HG03064 (cell line): ENCODE data around the gene HTR3B.
"Not testable (repeated sequence)": the region's sequence is repeated elsewhere in the genome, so short reads cannot be mapped to it uniquely, and the experiment has no call there.

Experiments used
- ATAC-seq: cut with Tn5 transposase; IDR thresholded peaks from one replicate; pipeline ENCODE4 v1.9.1; 2021; ENCODE audit warnings: low read depth; ENCODE audit not compliant: unreplicated experiment

The HTR3B gene, protein sequence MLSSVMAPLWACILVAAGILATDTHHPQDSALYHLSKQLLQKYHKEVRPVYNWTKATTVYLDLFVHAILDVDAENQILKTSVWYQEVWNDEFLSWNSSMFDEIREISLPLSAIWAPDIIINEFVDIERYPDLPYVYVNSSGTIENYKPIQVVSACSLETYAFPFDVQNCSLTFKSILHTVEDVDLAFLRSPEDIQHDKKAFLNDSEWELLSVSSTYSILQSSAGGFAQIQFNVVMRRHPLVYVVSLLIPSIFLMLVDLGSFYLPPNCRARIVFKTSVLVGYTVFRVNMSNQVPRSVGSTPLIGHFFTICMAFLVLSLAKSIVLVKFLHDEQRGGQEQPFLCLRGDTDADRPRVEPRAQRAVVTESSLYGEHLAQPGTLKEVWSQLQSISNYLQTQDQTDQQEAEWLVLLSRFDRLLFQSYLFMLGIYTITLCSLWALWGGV

DNA sequence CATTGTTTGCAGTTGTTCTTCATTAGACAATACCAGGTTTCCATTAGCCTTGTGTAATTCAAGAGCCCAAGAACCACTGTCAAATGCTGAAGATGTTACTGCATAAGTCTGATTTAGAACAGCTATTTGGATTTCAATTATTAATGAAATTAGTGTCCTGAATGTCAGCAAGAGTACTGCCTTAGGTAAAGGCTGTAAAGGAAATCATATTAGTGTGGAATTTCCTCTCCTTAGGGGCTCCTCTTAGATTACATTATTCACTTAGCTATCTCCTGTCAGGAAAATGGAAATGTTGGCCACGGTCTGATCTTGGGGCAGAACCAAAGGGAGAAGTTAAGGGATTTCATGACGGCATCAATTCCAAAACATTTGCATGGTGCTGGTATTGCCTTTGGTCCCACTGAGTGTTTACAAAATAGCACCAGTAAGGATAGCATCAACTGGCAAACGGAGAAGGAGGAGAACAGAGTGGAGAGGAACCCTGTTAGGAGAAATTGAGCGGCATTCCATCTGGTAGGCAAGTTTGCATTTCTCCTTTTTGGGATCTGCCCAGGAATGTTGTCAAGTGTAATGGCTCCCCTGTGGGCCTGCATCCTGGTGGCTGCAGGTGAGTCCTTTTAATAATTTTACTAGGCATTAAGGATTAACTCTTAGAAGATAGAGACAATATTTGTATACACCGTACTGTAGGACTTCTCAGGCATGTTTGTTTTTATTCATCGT, at the start of gene HTR3B:
TSS of gene HTR3B (plus strand) at position 418 of the 723 bp plus-strand sequence. CDS start at position 556, 138 bp downstream.
- ATAC-seq: no peak

DNA sequence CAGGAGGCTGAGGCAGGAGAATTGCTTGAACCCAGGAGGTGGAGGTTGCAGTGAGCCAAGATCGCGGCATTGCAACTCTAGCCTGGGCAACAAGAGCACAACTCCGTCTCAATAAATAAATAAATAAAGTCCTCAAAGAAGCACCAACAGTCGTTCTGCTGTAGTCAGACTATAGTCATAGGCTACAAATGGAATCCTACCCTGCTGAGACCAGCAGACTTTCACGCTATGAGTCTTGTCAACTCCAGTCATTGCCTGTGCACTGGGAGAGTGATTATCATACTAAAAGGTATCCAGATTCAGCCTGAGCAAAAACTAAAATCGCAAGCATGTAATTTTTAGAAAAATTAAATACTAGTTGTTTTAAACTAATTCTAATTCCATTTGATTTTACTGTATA, 48.8 kb upstream of the HTR3B start:
- no peak for ATAC-seq

DNA sequence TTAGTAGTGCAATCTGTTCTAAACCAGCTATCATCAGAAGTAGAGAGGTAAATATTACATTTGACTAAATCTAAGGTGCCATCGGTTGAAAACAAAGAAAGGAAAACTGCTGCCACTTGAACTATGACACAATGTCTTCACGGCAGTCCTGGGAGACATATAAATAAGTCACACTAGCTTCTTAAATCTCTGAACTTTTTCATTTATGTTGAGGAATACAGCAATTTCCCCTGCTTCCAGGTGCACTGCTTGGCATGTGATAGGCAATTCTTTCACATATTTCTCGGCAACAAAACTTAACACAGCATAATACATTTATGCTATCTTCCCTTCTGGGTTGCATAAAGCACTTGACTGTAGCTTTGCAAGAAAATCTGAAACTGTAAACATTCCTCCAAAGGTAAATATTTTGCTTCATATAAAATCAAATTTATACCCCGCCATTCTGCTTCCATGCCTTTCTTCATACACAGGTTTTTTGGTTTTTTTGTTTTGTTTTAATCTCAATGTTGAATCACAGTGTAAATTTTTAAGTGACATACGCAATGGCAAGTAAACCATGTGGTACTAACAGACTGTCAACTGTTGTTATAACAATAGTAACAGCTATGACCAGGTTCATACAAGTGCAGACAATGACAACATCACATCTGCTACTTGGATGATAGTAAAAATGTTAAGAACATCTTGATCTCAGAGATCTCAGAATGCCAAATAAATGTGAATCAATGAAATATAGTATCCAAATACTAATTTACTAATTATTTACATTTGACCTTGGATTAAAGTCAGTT, 47.4 kb upstream of the HTR3B start:
- ATAC-seq: no peak

DNA sequence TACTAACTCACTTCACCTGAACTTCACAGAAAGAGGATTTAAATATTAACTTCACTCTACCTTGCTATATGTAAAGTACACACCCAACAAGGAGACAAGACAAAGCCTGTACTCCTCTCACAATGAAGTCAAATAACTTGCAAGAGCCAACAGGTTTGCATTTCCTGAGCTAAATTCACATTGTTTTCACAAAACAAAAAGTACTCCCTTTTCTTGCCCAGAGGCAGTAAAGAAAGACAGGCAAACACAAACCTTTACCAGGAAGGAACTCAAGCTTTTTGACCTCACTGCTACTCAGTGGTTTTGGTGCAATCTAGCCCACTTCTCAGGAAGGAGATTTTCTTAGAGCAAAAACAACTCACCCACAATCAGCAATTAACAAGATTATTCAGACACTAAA, 44.9 kb upstream of the HTR3B start:
- ATAC-seq: no peak

DNA sequence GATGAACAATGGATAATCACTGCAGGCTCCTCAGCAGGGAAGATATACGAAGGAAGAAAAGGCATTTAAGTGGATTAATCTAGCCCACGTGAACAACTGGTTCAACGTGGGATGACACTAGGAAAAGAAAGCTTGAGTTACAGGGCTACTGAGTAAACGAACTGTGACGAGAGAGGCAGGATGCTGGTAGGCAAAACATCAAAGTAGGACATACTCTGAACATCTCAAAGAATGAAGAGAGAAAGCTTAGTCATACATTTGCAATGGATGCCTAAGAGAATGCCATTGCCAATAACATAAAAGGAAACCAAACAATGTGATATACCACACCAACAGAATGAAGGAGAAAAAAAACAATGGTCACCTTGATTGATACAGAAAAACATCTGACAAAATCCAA, 42.2 kb upstream of the HTR3B start:
- ATAC-seq: no peak

DNA sequence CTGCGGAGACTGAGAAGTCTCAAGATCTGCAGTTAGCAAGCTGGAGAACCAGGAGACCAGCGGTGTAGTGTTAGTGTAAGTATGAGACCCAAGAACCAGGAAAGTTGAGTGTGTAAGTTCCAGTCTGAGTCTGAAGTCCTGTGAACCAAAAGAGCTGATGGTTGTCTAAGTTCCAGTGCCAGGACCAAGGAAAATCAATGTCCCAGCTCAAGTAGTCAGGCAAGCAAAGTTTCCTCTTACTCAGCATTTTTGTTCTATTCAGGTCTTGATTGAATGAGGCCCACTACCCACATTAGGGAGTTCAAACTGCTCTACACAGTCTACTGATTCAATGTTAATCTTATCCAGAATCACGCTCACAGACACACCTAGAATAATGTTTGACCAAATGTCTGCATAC, 40.2 kb upstream of the HTR3B start:
- ATAC-seq: no peak

DNA sequence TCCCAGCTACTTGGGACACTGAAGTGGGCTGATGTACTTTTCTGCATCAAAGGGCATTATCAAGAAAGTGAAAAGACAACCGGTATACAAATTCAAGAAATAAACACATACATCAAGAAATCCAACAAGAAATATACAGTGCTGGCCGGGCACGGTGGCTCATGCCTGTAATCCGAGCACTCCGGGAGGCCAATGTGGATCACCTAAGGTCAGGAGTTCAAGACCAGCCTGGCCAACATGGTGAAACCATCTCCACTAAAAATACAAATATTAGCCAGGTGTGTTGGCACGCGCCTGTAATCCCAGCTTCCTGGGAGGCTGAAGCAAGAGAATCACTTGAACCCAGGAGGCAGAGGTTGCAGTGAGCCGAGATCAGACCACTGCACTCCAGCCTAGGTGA, 38.7 kb upstream of the HTR3B start:
- no peak for ATAC-seq

DNA sequence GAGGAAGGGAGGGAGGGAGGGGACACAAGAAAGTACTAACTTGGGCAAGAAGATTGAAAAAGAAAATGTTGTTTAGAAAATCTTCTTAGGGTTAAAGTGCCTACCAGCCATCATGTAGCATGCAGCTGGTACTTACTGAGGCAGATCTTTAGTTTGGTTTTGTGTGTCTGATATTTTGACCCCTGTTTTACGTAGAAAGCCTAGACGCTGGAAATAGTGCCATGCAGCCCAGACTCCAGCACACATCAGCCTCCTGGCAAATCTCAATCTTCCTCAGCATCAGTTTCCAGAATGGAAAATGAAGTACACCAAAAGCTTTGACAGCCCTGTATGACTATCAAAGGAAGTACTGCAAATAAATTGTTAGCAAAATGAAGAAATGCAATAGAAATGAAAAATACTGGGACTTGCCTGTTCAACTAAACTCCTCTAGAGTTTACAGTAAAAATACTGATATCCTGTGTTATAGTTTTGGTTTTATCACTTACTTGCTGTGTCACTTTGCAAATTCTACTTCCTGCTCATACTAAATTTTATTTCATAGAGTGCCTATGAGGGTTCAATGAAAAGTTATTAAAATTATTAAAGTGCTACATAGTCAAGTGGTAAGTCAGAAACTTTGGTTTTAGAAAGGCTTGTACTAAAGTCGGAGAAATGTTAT, 36.6 kb upstream of the HTR3B start:
- ATAC-seq: no peak

DNA sequence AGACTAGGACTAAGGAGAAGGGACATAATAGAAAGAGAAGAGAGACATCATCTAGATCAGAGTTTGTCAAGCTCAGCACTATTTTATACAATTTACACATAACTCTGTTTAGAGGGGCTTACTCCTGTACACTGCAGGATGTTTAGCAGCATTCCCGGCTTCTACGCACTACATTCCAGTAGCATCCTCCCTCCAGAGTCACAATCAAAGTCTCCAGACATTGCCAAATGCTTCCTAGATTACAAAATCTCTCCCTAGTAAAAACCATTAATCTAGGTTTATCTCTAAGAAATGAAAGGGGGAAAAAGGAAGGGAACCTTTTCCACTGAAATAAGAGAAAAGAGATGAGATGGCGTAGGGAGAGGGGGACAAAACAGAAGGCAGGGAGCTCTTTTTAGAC, 33.3 kb upstream of the HTR3B start:
- ATAC-seq: no peak

DNA sequence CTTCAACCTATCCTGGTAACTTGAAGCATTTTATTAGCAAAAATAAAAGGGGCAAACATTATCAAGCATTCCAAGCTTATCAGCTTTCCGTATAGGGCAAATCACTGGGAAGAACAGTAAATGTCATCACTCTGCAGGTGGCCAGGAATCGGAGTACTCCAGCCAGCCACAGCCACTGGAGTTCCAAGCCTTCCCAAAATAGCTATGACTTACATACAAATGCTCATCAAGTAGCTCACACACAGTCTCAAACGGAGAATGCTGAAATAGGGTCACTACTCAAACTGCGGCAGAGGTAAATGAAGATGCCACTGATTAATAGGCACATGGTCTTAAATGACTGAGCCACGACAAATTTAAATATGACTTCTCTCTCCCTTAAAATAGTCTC, 31.4 kb upstream of the HTR3B start:
- no peak for ATAC-seq

DNA sequence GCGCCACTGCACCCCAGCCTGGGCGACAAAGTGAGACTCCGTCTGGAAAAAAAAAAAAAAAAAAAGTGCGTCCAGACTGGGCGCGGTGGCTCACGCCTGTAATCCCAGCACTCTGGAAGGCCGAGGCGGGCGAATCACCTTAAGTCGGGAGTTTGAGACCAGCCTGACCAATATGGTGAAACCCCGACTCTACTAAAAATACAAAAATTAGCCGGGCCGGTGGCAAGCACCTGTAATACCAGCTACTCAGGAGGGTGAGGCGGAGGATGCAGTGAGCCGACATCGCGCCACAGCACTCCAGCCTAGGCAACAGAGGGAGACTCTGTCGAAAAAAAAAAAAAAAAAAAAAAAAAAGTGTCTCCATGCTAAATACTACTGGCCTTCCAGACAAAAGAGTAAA, 30.5 kb upstream of the HTR3B start:
- ATAC-seq: no peak

DNA sequence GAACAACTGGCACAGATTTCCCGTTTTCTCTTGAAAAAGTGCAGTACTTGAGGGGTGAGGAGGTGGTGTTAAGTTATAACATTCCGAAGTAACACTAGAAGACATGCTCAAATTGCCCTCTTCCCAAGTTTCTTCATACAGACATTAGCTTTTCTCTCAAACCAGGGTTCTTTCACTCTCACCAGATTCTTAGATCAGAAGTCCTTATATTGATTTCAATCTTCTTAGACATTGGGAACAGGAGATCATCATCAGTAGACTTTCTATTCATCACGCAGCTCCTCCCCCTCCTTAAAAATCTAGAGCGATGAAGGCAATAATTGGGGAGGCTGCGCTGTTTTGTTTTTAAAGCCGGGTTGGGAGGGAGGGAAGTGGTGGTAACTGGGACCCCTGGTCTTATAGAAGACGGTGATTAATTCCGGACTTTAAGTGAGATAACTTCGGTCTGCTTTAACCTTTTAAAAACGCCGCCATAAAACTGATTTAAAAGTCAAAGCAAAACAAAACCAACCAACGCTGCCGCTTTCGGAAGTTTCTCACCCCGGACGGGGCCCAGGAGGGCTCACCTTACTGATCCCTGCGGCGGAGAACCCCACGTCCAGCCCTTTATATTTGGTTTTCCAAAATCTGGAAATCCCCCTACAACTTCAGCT, 29.9 kb upstream of the HTR3B start:
- peak; percentile 41 for ATAC-seq

DNA sequence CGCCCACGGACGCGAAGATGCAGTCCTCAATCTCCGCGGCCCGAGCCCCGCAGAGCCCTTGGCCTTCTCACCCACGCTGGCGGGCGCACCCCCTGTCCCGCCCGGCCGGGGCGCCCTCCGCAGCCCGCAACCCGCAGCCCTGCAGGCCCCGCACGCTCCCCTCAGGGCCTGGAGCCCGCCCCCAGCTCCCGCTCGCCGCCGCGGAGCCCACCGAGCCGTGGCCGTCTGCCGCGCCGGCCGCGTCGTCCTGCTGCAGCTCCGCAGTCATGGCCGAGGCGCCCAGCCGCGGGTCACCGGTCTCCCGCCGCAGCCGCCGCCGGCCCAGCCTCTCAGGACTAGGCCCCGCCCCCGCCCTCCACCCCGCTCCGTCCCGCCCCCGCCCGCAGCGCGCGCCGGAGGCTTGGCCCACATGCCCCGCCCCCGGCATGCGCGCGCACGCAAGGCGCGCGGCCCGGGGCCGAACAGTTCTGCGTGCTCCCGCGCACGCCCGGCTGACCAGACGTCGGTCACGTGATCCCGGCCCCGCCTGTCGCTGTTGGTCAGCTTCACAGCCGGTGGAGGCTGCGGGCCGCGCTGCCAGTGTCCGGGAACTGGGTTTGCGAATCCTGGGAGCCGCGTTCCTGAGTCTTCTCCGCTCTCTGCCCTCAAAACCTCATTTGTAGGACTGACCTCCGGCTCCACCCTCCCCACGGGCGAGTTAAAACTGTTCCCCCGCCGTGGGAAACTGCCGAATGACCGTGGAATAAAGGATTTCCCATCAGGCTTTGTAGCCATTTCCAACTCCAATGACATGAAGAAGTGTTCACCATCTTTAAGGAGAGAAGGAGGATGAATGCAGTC, 29.1 kb upstream of the HTR3B start, which contains the start of gene USP28:
TSS of gene USP28 (minus strand) at position 339 of the 840 bp plus-strand sequence. CDS start at position 268, 71 bp downstream.
- peak; percentile 81 for ATAC-seq

DNA sequence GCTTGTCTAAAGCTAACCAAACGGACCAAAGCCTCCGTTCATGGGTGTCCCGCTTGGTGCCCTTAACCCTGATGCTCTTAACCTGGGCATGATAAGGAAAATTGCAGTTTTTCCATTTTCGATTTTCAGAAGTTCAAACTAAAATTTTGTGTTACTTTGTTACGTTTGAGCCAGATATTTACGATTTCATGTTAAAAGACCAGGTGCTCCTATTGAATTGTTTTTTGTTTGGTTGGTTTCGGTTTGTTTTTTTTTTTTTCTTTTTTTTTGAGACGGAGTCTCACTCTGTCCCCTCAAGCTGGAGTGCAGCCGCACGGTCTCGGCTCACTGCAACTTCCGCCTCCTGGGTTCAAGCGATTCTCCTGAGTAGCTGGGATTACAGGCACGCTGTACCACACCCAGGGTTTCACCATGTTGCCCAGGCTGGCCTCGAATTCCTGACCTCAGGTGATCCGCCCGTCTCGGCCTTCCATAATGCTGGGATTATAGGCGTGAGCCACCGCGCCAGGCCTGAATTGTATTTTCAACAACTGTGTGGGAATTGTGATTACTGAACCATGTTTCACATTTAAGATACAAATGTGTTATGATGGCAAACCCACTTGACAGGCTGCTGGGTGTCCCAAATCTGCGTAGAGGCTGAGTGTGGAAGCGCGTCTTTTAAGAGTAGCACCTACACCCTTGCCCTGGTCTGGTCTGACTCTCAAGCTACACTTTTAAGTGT, 28.4 kb upstream of the HTR3B start:
- no peak for ATAC-seq

DNA sequence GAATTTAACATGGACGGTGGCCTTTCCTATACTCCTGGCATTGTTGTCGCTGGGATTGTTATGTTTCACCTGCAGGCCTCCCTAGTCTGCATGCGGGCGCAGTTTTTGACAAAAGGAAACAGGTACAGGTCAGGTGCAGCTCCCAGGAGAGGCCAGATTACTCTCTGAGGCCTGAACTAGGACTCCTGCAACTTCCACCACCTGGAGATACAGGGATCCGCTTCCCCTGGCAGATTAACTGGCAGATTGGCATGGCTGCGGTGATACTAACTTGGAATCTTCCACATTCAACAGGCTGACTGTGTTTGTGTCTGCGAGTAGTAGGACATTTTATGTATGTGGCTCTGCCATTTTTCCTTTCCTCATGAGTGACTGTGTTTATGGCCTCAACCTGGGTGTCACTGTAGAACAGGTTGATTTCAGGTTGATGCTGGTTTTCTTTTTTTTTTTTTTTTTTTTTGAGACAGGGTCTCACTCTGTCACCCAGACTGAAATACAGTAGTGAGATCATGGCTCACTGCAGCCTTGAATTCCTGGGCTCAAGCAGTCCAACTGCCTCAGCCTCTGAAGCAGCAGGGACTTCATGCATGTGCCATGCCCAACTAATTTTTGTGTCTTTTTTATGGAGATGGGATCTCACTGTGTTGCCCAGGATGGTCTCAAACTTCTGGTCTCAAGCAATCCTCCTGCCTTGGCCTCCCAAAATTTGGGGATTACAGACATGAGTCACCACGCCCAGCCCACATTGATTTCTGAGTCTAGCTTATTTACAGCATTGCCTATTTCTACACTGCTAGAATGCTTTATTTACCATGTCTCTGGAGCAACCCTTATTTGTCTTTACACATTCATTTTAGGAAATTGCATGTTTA, 27.6 kb upstream of the HTR3B start:
- ATAC-seq: no peak

DNA sequence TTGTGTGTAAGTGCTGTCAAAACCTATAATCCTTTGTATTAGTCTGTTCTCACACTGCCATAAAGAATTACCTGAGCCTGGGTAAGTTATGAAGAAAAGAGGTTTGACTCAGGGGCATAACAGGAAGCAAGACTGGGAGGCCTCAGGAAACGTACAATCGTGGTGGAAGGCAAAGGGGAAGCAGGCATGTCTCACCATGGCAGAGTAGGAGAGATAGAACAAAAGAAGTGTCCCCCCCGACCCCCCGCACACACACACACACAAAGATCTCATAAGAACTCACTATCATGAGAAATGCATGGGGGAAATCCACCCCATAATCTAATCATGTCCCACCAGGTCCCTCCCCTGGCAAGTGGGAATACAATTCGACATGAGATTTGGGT, 26.9 kb upstream of the HTR3B start:
- no peak for ATAC-seq

DNA sequence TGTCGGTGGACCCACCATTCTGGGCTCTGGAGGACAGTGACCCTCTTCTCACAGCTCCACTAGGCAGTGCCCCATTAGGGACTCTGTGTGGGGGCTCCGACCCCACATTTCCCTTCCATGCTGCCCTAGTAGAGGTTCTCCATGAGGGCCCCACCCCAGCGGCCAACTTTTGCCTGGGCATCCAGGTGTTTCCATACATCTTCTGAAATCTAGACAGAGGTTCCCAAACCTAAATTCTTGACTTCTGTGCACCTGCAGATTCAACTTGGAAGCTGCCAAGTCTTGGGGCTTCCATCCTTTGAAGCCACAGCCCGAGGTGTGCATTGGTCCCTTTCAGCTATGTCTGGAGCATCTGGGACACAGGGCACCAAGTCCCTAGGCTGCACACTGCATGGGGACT, 25.1 kb upstream of the HTR3B start:
- not testable (repeated sequence) for ATAC-seq

DNA sequence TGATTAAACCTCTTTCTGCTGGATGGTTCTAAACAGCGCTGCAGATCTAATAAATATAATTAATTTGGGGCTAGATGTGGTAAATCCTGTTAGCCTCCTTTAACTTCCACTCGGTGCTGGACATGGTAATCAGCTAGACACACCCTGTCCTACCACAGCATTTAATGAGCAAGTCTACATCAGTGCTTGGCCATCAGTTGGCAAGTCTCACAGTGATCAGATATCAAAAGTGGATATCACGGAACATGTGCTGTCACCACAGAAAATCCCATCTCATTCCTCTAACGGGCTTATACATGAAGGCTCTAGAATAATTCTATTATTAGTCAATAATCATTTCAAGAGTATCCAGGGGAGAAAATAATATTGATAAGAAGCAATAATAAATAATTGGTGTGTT, 23.6 kb upstream of the HTR3B start:
- no peak for ATAC-seq
